SK-N-DZ (cell line): Measurements from ENCODE around the gene LRRC31. TPM values are rescaled to one million over a fixed set of nuclear protein-coding genes. Genes with fewer than 3 reads are reported as not detected.
A peak's percentile ranks its signal among the peaks of the same experiment; 100 is the strongest.

ENCODE experiments used
- DNase-seq: peaks from one replicate; pipeline ENCODE4 v3.0.0-alpha.2; 2015; ENCODE audit warnings: low spot score
- polyA plus RNA-seq, 2 experiments: library from polyadenylated mRNA; depleted of rRNA; stranded (reverse); fragments of >200 nt; gene quantifications; 2 replicates each; pipeline ENCODE4 v1.2.3, GENCODE V29; 2014

The LRRC31 gene
- polyA plus RNA-seq (2014; cell fraction: cytosol; rRNA removed), result not detected in 2 replicates
- not detected in 2 replicates for polyA plus RNA-seq (2014; cell fraction: nucleus; rRNA removed)

DNA sequence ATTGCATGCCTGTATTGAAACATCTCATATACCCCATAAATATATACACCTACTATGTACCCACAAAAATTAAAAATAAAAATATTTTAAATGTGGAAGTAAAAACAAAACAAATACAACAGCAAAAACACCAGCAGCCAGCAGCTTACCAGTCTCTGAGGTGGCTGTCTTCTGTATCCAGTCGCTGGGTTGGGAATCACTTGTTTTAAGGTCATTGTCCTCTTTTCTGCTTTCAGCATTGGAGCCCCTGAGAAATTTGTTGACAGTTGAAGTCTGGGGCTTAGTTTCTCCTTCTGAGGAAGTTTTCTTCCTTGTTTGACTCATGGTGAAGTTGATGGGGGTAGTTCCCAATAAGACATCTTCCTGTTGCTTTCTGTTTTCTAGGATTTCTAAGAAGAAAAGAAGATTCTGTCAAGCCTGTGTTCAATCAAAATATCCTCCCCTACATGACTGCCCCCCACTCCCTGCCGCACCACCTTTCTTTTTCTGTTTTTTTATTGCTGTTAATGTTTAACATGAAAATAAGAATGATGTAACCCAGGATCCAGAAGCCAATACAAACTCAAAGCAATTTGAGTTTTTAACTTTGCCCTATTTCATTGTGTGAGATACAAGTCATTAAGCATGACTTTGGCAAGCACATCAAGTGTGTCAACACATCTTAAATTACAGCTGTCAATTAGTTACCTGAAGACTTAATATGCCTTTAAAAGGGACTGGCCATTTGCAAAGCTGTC, at the start of gene LRRC31:
Gene LRRC31 (minus strand): TSS at position 452 of the 737 bp plus-strand sequence. CDS start 128 bp downstream, at position 324.
- DNase-seq, result no peak

DNA sequence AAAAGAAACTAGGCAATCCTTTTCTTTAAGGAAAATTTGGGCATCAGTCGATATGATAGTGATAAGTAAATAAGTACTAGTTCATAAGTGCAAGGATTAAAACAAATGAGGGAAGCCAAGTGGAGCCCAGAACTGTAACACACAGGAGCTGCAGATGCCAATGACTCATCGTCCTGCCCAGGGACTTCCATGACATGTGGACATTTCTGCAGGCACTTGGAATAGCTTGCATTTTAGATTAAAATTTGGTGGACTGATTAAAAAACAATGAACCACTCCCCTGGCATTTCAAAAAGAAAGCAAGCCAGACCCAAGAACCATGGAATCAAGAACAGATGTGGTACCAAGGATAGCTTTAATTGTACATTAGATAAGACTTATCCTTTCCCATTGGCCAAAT, 44.6 kb upstream of the LRRC31 start:
- DNase-seq, result no peak

DNA sequence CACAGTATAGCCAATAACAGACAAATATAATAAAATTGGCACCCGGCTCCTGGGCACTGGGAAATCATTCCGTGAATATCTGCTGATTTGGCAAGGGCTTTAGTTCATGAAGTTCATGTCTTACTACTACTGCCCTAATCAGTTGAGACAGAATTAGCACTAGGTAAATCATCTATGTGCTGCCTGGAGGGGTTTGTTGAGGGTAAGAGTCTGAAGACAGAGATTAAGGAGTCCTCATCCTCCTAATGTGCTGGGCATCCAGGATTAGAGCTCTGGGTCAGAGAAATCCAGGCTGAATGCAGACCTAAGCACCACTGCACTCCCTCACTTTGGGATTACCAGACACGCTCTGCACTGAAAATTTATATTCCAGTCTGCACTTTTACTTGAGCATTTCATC, 43.6 kb upstream of the LRRC31 start:
- no peak for DNase-seq

DNA sequence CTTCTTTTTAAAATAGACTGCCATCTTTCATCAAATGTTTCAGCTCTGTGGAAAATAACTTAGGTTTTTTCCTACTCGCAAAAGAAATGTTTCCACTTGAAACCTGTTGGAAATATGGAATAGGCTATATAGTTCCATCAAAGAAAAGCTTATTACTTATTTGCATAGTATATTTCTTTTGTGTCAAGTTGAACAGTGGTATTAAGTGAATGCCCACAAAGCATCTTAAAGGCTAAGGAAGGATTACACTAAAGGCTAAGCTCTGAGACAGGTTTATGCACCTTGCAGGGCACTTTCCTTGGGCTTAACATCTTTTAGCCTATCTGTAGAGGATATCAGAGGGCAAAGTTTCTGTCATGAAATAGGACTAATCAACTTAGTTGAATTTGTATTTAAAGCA, 41.5 kb upstream of the LRRC31 start, which contains the start of gene SAMD7:
Gene SAMD7 (plus strand): TSS at position 301 of the 400 bp plus-strand sequence. CDS start 7,927 bp downstream, outside the sequence.
- no peak for DNase-seq

DNA sequence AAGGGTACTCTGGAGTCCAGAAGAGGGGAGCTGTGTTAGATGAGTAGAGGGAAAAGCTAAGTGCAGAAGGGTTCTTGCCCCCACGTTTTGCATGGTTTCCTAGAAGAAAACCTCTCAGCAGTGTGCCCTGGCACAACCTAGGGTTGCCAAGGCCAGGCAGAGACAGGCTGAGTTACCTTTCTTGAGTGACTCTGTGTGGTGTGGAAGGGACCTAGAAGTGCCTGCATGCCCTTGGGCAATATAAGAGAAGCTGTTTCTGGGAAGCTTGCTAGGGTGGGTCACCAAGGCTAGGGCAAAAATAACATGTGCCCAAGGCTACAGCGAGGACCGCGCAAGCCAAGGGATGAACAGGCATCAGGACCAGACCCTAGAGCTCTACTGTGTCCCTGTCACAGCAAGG, 38.2 kb upstream of the LRRC31 start:
- DNase-seq, result no peak

DNA sequence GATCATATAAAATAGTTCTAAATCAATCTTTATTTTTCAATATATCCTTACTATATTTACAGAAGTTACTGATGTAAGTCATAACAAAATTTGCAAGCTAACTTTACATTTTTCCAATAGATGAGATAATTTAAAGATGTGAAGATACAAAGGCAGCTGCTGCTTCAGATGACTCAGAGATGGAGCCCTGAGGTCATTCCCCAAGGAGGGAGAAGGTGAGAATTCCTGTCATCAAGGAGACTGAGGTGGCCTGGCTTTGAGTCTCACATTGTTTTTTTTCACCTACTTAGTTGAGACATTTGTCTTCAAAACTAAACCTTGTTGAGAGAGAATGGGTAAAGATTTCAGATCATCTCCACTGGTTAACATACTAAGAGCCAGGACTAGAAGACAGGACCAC, 37.7 kb upstream of the LRRC31 start:
- no peak for DNase-seq

DNA sequence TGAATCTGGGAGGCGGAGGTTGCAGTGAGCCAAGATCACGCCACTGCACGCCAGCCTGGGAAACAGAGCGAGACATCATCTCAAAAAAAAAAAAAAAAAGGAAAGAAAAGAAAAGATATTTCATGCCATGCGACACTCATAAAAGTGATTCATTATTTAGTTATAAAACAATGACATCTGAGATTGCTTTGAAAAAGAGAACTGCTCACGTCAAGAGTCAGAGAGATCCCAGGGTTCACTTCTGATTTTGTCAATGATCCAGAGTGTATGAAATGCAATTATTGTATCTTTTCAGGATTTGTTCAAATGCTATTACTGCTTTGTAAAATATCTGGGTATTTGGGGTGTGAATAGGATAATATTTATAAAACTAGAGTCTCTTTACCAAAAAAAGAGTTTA, 35.7 kb upstream of the LRRC31 start:
- DNase-seq, result no peak

DNA sequence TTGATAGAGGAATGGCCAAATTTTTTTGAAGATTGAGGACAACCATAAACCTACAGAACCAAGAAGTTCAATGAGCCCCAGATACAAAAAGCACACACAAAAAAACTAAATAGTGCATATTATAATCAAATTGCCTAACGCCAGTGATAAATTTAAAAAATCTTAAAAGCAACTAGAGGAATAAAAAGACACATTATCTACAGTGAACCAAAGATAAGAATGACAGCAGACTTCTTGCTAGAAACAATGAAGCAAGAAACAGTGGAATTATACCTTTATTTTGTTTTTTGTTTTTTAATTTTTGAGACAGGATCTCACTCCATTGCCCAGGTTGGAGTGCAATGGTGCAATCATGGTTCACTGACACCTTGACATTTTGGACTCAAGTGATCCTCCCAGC, 31.7 kb upstream of the LRRC31 start:
- no peak for DNase-seq

DNA sequence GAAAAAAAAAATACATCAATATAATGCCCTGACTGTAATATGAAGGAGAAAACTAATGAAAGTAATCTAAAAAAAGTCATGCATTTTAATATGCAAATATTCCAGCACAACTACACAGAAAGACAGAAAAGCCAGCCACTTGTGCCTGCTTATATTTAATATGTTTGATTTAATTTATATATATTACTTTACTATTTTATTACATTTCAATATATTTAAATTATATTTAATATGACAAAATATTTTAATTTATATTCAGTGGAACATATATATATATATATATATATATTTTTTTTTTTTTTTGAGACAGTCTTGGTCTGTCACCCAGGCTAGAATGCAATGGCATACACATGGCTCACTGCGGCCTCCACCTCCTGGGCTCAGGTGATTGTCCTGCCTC, 27.5 kb upstream of the LRRC31 start:
- DNase-seq, result no peak

DNA sequence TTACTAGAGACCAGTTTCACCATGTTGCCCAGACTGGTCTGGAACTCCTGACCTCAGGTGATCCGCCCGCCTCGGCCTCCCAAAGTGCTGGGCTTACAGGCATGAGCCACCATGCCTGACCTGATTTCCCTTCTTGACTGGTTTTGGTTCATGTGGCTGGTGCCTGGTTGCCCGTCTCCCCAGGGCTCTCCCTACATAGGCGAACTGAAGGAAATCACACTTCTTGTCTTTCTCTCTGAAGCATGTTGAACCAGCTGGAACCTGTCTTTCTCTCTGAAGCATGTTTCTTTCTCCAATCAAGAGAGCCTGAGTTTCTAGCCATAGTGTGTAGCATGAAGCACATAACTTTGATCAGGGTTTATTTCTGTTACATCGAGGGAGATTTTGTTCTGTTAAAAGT, 25.3 kb upstream of the LRRC31 start:
- DNase-seq, result no peak

DNA sequence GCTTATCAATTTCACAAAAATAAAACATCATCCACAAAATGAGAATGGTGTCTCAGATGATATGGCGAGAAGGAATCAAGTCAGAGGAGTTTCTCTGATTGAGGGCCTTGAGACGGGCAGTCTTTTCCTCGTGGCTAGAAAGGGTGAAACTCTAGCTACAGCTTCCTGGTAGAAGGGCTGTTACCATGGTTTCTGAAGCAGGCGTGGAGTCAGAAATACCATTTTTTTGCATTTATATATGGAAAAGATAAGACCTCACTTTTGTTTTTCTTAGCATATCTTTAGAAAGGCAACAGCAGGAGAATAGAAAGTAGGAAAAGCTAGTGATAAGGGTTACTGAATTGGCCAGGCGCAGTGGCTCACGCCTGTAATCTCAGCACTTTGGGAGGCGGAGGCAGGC, 24.4 kb upstream of the LRRC31 start:
- DNase-seq, result no peak

DNA sequence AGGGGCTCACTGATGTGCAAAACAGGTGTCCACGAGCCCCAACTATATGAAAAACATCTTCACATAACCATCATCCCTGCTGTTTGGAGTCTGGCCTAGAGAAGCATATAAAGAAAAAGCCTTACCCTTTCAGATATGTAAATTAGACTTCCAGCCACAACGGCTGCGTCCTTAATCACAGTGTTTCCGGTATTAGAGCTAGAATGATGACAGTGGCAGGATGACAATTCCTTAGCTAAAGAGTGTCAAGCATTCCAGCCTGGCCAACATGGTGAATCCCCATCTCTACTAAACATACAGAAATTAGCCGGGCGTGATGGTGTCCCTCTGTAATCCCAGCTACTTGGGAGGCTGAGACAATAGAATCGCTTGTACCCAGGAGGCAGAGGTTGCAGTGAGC, 22.2 kb upstream of the LRRC31 start:
- DNase-seq, result no peak

DNA sequence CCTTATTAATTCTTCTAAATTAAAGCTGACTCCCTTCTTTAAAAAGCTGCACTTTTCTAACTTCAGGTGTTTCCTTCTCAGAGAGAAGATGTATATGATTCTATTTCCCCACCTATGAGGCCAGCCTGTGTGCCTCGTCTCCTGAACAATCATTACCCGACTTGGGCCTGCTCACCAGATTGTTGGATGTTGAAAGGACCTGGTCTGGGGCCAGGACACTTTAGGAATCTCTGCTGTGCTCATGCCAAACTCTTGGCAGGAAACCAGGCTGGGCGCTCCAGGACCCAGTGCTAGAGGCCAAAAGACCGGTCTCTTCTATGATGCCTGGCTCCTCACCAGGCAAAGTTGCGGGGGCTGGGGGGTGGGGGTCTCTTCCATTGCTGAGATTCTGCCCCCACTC, 16.9 kb upstream of the LRRC31 start:
- DNase-seq, result no peak

DNA sequence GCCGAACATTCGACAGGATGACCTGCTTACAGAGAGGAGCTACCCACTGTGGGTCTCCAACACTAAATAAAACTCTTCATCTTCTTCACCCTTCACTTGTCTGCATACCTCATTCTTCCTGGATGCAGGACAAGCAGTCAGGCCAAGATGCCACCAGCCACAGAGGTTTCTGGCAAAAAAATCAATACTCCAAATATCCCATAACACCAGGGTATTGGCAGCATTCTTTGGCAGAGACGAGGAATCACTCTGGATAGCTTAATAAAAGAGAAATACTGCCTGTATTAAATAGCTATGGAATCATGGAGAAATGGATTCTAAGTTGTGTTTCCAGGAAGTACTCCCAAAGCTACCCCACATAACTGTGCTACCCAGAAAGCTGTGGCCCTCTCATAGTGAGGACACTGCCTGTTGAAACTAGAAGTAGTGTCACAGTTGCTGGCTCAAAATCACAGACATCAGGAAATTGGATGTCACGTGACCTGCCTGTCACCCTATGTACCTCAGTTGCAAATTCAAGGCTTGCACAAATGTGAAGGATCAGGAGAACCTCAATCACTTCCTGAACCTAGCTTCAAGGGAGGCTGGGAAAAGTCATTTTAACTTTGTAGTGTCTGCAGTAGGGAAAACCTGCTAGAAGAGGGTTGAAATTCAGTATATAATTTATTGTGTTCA, 11.0 kb upstream of the LRRC31 start:
- DNase-seq, result no peak

DNA sequence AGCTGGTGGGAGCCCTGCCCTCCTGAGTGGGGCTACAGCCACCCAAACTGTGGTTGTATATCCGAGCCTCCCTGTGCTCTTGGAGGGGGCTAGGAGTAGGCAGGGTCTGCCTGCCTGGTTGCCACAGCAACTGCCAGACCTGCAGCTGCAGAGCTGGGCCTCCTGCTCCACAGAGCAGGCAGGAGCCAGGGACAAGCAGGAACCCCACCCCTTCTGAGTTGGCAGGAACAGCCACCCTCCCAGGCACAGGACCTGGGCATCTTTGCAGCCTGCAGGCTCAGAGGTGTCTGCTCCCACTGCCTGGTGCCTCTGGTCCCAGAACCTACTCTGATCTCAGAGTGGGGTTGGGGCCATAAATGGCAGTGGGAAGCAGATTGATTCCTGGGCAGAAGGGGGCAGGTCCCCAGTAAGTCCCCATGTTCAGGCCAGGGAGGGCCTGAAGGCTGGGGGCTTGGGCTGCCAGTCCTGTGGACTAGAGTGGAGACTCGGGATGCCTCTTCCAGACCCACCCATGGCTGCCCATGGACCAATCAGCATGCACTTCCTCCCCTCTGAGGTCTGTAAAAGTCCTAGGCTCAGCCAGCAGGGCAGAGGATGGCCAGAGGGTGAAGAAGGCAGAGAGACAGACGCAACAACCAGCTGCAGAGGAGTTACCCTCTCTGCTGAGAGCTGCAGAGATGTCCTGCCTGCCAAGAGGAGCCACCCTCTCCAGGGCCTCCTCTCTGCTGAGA, 10.3 kb upstream of the LRRC31 start:
- peak; percentile 45 for DNase-seq

DNA sequence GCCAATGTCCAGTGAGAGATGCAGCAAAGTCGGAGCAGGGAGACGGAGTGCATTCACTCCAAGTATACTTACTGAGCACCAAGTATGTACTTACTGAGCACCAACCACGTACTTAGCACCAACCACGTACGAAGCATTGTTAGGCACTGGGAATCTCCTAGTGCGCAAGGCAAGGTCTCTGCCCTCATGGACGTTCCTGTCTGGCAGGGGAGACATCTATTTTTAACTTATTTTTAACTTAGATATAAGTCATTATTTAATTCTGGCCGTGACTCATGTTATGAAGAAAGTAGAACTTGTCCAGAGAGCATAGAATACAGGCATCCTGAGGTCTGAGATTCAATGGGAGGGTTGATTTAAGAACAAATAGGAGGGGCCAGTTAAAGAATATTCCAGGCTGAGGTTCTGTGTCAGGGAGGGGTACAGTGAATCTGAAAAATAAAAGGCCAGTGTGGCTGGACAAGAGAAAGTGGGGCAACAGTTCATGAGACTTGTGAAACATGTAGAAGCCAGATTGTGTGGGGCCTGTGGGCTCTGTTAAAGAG, 9.3 kb upstream of the LRRC31 start:
- no peak for DNase-seq

DNA sequence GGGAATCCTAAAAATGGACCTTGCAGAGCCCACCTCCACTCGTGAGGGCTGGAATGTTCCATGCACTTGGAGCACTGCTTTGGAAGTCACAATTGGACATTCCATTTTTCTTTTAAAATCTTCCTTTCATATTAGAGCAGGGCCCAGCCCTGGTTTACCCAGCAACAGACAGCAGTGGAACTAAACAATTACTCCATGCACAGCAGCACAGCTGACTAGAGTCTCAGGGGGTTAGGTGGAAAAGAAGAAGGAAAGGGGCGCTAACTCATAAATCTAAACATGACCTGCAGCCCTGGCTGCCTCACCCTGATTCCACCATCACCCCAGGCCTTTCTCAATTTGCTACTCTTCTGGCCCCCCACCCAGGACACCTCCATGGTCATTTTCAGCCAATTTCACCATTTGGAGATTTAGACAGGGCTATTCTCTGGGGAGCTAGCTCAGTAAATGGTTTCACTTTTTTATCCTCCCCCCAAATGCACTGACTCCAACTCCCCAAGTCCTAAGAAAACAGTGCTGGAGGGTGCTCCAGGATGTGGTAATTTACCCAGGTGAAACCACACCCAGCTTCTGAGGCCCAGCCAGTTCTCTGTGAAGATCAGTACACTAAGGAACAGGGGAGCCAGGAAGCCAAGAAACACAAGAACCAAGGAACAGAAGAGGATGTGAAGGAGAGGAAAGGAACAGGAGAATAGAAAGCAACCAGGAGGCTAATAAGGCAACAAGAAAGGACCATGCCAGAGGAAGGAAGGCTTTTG, 1.6 kb upstream of the LRRC31 start:
- DNase-seq, result no peak

DNA sequence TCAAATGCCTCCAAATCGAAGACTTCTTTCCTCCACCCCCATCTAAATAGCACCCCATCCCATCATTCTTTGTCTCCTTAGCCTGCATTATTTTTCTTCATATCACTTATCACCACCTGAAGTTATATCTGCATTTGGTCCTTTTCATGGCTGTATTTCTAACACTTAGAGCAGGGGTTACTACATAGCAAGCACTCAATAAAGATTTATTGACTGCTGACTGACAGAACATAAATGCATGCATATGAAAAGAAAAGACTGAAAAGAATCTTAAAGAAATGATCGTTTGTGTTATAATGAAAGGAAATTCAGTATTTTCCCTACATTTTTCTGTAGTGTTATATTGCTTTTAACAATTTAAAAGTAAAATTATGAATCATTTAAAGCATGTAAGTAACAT, 1.4 kb downstream of the LRRC31 start:
- no peak for DNase-seq

DNA sequence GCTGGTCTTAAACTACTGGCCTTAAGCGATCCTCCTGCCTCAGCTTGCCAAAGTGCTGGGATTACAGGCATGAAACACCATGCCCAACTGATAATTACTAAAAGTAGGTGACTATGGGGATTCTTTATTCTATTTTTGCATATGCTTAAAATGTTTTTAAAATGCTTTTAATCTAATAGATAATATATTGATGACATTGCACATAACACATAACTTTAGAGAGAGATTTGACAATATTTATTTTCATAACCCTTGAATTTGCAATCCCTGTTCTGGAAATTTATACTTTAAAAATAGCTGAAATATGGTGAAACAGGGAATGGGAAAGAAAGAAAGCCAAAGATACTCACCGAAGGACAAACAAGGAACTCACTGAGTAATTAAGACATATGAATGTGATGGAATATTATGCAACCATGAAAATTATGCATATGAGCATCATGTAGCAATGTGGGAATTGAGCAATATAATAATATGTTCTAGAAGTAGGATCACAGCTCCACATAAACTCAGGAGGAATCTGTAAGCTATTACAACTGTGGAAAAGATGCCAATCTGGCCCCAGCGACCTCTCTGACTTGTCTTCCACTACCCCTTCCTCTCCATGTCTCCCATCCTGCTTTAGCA, 2.0 kb downstream of the LRRC31 start:
- DNase-seq, result no peak

DNA sequence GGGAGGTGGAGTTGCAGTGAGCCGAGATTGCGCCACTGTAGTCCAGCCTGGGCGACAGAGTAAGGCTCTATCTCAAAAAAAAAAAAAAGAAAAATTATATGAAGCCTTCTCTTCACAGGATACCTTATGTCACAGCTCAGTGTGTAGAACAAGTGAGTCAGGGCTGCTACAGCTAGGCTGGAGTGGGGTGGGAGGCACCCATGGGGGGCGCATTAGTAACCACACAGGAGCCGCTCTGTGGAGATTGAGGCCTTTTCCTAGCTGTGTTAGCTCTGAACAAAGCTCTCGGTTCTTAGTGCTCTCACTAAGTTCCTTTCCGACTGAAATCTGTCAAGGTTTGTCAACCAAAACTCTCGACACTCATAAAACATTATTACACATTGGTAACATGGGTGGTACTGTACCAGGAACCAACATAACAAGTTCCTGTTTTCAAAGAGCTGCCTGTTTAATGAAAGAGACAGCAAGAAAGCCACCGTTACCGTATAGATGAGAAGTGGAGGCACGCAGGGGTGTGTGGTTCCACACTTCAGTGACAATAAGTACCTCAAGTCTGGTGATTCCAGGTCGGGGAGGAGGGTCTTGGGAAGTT, 4.5 kb downstream of the LRRC31 start:
- DNase-seq, result no peak

DNA sequence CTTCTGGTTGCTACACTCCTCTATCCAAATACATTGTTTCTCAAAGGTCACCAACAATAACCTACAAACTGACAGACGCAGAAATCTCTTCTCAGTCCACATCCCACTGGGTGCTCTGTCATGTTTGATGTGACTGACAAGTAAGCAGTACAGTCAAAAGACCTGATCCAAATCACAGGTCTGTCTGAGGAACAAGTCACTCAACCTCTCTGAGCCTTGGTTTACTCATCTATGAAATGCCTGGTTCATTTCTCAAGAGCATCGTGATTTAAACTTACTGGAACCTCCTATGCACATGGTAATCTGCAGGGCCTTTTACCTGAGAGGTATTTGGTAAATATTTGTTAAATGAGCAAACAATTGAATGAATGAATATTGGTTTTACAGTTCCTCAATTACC, 5.5 kb downstream of the LRRC31 start:
- DNase-seq, result no peak
